HG03139 (cell line): ENCODE results near the gene LEP.

Source experiments
- ATAC-seq: cut with Tn5 transposase; IDR thresholded peaks from one replicate; pipeline ENCODE4 v1.9.1; 2021; ENCODE audit not compliant: unreplicated experiment

The LEP gene

DNA sequence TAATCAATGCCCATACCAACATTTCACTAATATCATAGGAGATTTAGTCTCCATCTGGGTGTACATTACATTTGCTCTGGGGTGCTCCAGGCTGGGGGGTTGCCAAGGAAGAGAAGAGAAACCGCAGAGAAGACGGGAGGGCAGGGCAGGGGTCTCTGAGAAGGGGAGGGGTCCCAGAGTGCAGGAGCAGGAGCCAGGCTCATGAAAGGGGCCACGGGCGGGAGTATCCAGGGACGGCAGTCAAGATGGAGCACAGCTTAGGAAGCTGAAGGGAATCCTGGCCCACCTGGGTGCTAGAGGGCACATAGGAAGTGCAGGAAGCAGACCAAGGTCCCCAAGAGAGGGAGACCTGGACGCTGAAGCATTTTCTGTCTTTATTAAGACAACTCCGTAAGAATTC lies 2.2 kb downstream of the LEP start:
- no peak for ATAC-seq

GRCh38 chr7:128244861-128245260 lies 3.8 kb downstream of the LEP start:
- no peak for ATAC-seq

GRCh38 chr7:128247108-128247507 lies 6.0 kb downstream of the LEP start:
- no peak for ATAC-seq

- no peak for ATAC-seq
These were observed 6.6 kb downstream of the LEP start for GRCh38 chr7:128247640-128248194.

DNA sequence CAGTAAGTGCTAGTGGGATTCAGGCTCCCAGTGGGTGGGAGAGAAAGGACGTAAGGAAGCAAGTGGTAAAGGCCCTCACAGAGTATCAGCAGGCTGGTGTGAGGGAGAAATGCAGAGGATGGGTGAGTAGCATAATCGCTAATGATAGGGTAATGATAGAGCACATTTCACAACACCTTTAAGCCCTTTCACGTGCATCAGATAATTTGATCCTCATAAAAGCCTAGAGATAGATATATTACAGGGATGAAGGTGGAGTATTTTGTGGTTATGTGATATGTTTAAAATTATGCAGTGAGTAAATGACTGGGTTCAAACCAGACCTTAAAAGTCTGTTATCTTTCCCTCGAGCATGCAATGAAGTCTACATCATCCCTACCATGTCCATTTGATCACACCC lies 10.3 kb downstream of the LEP start:
- ATAC-seq = no peak

DNA sequence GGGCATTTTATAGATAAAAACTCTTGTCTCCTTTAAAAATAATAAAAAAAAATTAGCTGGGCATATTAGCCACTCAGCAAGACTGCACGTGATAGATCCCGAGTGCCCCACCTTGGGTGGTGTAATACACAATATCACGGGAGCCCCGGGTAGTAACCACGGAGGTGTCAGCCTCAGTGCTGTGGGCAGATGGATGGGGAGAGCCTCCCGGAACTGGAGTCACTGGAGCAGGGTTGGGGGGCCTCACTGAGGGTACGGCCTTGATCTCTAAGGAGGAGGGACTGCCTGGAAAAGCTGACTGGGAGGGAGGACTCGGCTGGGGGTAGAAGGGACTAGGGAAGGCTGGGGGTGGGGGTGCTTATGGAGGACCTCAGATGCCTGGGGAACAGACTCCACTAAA lies 12.6 kb downstream of the LEP start:
- no peak for ATAC-seq

DNA sequence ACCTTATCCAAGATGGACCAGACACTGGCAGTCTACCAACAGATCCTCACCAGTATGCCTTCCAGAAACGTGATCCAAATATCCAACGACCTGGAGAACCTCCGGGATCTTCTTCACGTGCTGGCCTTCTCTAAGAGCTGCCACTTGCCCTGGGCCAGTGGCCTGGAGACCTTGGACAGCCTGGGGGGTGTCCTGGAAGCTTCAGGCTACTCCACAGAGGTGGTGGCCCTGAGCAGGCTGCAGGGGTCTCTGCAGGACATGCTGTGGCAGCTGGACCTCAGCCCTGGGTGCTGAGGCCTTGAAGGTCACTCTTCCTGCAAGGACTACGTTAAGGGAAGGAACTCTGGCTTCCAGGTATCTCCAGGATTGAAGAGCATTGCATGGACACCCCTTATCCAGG lies 13.4 kb downstream of the LEP start:
- no peak for ATAC-seq

DNA sequence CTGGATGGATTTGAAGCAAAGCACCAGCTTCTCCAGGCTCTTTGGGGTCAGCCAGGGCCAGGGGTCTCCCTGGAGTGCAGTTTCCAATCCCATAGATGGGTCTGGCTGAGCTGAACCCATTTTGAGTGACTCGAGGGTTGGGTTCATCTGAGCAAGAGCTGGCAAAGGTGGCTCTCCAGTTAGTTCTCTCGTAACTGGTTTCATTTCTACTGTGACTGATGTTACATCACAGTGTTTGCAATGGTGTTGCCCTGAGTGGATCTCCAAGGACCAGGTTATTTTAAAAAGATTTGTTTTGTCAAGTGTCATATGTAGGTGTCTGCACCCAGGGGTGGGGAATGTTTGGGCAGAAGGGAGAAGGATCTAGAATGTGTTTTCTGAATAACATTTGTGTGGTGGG lies 14.2 kb downstream of the LEP start:
- no peak for ATAC-seq

GRCh38 chr7:128257458-128257857 lies 16.4 kb downstream of the LEP start:
- ATAC-seq = no peak

DNA sequence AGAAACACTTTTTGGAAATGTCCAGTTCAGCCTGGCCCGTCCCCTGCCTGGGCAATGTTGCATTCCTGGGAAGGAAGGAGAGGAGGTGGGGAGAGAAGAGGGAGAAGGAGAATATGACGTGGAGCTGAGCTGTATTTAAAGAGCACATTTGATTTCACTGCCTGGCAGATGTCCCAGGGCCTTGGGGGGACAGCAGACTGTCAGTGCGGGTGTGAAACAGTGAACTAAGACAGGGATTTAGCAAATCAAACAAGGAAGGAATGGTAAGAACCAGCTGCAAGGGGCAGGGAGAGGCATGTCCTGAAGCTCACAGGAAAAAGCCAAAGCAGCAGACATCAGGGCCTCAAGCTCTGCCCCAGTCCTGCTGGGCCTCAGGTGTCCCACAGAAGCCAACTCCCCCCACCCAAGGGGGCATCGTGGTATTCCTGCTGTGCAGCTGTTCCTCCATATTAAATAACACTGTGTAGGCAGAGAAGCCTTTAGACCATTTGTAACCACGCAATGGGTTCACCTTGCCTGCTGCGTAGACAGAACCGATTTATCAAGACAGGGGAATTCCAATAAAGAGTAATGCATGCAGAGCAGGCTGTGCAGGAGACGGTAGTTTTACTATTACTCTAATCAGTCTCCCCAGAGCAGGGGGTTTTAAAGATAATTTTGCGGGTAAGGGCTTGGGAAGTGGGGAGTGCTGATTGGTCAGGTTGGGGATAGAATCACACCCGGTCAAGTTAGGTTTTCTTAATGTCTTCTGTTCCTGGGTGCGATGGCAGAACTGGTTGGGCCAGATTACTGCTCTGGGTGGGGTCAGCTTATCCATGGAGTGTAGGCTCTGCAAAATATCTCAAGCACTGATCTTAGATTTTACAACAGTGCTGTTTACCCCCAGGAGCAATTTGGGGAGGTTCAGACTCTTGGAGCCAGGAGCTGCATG lies 18.3 kb downstream of the LEP start:
- ATAC-seq = no peak

DNA sequence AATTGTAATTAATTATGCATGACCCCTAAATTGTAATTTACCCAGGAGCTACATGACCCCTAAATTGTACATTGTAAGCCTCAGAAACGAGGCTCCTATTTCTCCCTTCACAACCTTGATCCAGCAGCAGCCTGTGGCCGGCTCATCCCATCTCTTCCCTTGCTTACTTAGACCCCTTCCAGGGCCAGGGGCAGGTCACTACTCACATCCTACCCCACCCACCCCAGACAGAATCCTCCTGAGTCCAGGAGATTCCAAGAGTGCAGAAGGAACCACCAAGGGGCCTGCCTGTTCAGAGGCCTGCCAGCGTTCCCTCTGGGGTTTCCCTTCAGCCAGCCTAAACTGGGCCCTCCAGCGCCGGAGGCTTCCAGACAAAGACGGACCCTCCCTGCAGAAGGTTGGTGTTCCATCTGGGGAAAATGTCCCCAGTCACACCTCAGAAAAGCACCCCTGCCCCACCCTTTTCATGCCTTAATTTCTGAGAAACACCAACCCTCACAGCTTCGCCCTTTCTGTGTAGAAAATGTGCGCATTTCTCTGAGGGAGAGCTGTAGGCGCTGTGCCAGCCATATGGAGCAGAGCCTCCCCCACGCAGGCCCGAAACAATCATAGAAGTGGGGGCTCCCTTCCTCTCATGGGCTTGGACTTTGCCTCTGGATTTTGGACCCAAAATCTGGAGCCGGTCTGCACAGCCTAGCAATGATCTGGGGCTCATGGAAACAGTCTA lies 19.2 kb downstream of the LEP start:
- no peak for ATAC-seq

GRCh38 chr7:128262273-128263028 lies 21.4 kb downstream of the LEP start:
- ATAC-seq = no peak

- no peak for ATAC-seq
These were observed 22.3 kb downstream of the LEP start for GRCh38 chr7:128263420-128263819.

DNA sequence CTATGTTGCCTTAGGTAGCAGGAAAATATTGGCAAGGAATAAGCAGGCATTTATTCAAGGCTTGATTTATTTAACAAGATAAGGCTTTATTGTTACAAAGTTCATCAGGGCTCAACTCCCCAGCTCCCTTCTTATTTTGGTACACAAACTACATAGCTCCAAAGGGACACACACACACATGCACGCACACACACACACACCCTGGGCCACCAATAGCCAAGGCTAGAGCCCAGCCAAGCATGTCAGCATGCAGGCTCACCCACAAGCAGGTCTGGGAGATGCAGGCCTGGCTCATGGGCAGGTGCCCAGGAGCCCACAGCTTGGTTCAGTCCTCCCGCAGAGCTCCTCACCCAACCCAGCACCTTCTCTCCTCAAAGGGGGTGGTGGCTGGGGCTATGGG lies 23.4 kb downstream of the LEP start:
- no peak for ATAC-seq

GRCh38 chr7:128265156-128265905 lies 24.3 kb downstream of the LEP start:
- ATAC-seq = no peak

DNA sequence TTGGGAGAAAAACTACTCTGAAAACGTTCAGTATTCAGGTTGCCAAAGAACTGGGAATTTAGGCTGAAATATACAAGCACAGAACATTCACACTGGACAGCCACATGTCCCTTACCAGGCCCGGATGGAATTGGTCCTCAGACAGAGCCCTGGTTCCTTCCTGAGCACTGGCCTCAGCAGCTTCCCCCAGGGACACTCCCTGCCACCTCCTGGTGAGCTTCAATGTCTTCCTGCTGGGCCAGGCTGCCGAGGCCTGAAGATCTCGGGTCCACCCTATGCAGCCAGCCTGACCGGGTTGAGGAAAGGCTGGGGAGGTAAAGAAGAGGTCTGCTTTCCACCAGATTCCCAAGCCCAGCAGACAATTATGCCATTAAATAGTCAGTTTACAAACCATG lies 24.8 kb downstream of the LEP start:
- ATAC-seq = no peak

- no peak for ATAC-seq
These were observed 25.4 kb downstream of the LEP start for GRCh38 chr7:128266529-128266882.

DNA sequence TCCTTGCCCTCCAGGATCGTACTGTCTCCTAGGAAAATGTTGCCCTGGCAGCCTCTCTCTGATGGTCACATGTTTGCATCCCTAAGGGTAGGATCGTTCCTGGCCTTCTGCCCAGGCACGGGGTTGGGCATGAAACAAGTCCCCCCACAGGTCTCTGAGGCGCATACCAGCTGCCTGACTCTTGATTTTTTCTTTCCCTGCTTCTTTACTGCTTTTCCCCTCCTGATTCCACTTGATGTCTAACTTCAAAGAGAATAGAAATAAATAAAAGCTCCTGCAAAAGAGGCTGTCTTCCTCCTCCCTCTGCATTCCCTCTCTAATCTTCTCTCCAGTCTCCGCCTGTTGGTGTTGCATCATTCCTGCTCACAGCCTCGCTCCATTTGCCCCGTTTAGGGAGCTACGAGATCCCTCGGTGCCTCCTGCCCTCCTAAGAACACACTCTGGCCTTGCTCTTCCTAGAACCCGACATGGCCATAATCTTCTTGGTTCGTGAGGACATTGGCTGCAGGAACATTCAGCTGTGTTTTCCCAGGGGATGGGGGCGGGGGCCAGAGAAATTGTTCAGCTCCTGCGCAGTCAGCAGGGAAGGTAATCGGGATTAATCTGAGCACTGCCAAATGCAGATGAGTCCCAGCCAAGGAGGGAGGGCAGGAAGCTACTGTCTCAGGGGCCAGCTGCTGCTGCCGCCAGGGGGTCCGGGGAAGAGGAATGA lies 26.0 kb downstream of the LEP start:
- ATAC-seq = no peak

DNA sequence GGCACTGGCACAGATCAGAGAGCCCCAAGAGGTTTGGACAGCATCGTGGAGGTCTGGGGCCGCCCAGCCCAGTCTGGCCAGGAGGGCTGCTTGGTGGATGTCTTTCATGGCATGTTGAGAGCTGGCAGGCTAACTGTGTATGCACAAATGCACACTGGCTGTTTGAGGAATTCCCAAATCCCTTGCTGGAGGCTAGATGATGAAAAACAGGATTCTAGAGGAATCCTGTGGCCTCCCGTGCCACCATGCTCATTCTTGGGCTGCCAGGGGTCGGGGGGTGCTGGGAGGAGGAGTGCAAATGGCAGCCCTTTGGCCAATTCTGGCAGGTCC lies 26.5 kb downstream of the LEP start:
- no peak for ATAC-seq

- no peak for ATAC-seq
These were observed 27.2 kb downstream of the LEP start for GRCh38 chr7:128268233-128268632.
